ENCODE results near the gene INTS3.
"Not testable (repeated sequence)": the region's sequence is repeated elsewhere in the genome, so short reads cannot be mapped to it uniquely, and the experiment has no call there.

INTS3 gene

GRCh38 chr1:153699768-153700167 is 28.1 kb upstream of the INTS3 start:
- no peak for DNase-seq

GRCh38 chr1:153705484-153705883 is 22.4 kb upstream of the INTS3 start:
- no peak for DNase-seq

GRCh38 chr1:153711026-153711425 is 16.8 kb upstream of the INTS3 start:
- no peak for DNase-seq

- not testable (repeated sequence) for DNase-seq
Observed at GRCh38 chr1:153716211-153716610, 11.6 kb upstream of the INTS3 start.

DNA sequence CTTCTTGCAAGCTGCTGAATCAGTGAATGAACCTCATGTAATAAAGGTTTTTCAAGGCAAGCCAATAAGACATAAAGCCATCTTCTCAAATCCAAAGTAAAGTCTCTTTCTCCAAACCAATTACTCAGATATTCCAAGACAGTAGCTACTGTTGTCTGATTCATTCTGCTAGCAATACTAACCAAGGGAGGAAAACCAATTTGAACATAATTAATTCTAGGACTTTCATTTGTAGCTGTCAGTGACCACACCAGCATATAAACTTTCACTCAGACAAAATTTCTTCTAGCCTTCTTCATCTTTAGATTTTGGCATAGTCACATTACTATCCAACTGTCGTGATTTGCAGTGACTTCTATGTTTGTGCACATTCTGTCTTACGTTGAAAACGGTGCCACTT is 10.5 kb upstream of the INTS3 start:
- DNase-seq: no peak

GRCh38 chr1:153723687-153724086 is 4.2 kb upstream of the INTS3 start:
- DNase-seq: no peak

GRCh38 chr1:153724634-153725033 is 3.2 kb upstream of the INTS3 start:
- DNase-seq: not testable (repeated sequence)

DNA sequence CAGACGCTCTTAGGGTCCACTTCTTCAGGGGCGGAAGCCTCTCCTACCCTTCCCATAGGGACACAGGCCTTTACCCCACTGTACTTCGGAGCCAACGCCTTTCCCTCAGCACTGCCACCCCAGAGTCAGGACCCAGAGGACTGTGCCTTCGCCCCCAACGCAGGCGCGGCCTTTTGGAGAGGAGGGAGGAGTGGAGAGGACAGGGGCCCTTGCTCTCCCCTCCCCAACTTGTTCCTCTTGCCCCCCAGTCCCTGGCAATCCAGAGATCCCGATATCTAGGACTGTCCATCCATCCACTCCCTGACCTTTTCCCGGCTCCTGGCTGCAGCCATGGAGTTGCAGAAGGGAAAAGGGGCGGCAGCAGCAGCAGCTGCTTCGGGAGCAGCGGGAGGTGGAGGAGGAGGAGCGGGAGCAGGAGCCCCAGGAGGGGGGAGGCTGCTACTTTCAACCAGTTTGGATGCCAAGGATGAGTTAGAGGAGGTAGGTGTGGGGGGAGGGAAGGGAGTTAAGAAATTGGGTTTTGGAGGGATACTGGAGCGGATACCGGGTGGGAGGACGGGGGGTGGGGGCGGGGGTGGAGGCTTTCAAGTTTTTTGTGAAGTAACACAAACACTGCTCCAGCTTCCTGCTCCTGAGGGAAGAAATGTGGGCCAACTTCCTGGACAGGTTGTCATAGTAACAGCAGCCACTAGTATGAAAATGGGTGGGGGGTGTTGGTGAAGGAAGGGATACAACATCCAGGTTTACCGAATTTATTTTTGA is 636 bp downstream of the INTS3 start:
- DNase-seq: peak; percentile 32

DNA sequence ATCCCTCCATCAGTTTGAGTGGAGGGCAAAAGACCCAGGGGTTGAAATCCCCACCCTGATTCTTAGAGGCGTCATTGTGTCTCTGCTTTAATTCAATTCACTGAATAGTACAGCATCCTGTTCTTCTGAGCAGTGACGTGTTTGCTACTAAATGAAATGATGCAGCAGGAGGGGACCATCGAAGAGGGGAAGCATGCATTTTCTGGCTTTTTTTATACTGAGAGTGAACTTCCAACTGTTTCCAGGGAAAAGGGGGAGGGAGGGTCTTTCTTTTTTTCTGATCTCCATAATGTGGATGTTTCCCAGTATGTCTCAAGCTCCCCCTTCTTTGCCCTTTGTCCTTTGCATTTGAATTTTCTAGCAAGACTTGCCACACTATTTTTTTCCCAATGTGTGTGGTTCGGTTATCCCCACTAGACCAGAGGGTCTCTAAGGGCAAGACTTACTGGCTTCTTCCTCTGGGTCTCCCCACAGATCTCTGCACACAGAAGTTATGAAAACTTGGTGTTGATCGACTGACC is 2.7 kb downstream of the INTS3 start:
- DNase-seq: no peak

DNA sequence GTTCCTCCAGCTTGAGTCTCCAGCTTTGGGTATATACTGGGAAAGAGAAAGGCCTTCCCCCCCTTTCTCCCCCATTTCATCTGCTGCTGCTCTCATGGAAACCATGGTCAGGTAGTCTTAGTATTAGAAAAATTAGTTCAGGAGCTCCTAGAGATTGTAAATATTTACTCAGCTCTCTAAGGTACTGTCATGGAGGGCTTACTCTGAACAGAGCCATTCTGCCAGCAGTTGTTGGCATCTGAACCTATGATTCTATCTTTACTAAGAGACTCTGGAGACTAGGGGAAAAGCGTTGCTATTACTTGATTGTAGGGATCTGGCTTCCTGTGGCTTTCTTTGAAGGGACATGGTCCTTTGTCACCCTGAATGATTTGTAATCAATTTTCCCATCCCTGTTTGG is 6.1 kb downstream of the INTS3 start:
- no peak for DNase-seq

DNA sequence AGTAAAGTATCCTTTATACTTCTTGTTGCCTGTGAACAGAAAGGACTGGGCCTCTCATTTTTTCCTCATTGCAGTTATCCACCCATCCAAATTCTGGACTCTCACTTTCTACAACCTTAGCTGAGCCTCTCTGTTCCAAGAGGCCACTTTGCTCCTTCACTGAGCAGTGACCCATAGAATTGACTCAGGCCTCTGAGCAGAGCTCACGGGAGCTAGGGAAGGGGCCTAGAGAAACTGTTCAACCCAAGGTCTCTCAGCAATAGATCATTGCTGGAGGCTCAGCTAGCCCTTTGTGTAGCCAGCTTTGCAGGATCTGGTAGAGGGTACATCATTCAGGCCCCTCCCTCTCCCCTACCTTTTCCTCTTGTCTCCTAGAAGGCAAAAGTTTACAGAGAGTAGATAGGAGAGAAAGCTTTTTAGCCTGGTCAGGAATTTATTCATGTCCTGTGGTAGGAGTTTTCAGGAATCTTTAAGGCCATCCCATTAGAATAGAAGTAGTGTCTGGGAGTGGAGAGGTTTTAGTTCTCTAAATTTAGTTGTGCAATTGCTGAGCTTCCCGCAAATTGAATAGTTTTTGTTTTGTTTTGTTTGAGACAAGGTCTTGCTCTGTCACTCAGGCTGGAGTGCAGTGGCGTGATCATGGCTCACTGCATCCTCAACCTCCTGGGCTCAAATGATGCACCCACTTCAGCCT is 6.7 kb downstream of the INTS3 start:
- no peak for DNase-seq

- DNase-seq: no peak
Observed at GRCh38 chr1:153735090-153735420, 7.2 kb downstream of the INTS3 start.

GRCh38 chr1:153741986-153742385 is 14.1 kb downstream of the INTS3 start:
- DNase-seq: no peak

DNA sequence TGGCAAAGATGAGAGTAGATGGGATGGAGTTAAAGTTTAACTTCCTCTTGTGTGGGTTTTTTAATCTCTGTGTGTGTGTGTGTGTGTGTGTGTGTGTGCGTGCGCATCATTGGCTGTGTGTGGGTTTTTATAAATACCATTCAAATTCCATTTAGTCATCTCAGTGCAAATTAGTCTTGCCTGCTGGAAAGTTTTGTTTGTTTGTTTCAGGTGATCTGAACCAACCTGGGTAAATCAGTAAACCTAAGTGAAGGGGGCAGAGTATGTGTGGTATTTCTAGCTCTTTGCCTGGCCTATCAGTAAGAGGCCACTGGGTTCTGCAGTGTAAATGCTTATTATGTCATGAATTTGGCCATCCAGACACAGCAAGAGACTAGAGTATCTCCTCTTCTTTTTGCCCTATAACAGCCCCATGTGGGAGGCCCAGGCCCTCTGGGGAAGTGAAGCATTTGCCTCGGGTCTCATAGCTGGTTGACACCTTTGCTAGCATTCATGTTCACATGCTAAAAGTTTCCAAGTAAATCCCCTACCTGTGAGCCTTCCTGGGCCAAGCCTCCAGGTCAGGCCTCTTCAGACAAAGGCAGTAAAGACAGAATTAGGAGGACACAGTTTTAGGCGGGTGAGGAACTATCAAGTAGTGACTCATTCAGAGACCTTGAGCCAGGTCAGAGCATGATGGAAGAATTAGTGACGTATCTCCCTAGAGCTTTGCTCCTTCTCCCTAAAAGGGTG is 14.7 kb downstream of the INTS3 start:
- no peak for DNase-seq

DNA sequence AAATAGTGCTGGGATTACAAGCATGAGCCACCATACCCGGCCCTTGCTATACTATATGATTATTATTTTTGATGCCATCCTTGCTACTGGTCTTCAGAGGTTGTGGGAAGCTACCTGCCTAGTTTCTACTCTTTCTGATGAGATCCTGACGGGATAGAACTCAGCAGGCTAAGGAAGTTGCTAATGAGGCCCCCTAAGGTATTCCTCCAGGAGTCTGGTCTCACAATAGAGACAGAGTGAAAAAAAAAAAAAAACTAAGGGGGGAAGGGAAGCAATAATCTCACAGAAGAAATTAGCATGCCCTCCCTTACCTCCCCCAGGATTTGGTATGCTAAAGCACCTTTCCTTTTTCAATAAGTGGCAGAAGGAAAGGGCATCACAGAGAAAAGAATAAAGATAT is 17.6 kb downstream of the INTS3 start:
- no peak for DNase-seq

GRCh38 chr1:153746174-153746573 is 18.3 kb downstream of the INTS3 start:
- no peak for DNase-seq

DNA sequence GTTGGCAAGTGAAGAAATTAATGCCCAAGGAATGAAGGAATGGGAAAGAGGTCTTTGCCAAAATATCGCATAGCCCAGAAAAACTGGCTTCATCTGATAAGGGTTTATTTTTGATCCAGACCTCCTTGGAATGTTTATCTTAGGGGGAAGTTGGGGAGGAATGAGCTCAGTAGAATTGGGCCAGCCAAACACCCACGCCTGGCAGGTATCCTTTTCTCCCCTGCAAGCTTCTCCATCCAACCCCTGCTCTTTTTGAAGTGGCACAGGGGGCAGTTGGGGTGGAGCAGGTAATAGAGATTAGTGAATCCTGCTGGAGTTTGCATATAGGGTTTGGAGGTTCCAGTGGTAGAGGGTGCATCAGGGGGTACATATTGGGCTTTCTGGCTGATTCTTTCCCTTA is 21.1 kb downstream of the INTS3 start:
- DNase-seq: no peak

- peak; percentile 44 for DNase-seq
Observed at GRCh38 chr1:153749408-153750005, 21.7 kb downstream of the INTS3 start.

GRCh38 chr1:153750026-153750995 is 22.5 kb downstream of the INTS3 start:
- no peak for DNase-seq

GRCh38 chr1:153752072-153752471 is 24.2 kb downstream of the INTS3 start:
- DNase-seq: no peak

- DNase-seq: no peak
Observed at GRCh38 chr1:153752571-153753195, 24.8 kb downstream of the INTS3 start.

DNA sequence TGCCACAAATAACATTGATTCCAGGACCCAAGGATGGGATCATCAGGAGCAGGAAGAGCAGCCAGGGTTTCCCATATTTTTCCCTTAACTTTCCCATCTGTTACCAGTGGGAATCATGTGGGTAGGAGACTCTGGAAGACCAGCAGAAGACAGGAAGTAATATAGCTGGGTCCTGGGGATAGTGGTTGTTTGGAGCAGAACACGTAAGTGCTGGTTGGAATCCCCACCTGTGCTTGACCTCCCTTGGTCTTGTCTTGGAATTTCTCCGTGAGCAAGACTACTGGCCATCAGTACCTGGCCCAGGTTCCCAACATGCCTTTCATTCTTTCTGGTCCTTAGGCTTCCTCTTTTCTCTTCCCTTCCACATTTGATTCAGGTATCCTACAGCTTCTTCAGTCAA is 26.4 kb downstream of the INTS3 start:
- DNase-seq: no peak
